Measurements from ENCODE around the gene ZBTB4.
A peak's percentile ranks its signal among the peaks of the same experiment; 100 is the strongest.
"Not testable (repeated sequence)": the region's sequence is repeated elsewhere in the genome, so short reads cannot be mapped to it uniquely, and the experiment has no call there.

ZBTB4 gene

DNA sequence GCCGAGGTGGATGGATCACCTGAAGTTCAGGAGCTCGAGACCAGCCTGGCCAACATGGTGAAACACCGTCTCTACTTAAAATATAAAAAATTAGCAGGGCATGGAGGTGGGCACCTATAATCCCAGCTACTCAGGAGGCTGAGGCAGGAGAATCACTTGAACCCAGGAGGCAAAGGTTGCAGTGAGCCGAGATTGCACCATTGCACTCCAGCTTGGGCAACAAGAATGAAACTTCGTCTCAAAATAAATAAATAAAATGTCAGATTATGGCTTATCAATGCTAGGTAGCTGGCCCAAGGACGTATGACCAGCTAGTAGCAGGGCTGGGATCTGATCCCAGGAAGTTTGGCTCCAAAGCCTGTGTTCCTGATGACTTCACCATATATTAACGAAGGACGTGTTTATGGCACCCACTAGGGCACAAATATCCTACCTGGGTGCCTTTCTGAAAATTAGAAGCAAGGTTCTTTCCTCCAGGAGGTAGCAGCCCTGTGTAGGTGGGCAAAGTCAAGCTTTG is 8.9 kb downstream of the ZBTB4 start:
- not testable (repeated sequence) for DNase-seq

DNA sequence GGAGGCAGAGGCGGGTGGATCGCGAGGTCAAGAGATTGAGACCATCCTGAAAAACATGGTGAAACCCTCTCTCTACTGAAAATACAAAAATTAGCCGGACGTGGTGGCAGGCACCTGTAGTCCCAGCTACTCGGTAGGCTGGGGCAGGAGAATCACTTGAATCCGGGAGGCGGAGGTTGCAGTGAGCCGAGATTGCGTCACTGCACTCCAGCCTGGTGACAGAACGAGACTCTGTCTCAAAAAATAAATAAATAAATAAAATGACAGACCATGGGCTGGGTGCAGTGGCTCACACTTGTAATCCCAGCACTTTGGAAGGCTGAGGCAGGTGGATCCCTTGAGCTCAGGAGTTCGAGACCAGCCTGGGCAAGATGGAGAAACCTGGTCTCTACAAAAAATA is 9.6 kb downstream of the ZBTB4 start:
- not testable (repeated sequence) for DNase-seq

DNA sequence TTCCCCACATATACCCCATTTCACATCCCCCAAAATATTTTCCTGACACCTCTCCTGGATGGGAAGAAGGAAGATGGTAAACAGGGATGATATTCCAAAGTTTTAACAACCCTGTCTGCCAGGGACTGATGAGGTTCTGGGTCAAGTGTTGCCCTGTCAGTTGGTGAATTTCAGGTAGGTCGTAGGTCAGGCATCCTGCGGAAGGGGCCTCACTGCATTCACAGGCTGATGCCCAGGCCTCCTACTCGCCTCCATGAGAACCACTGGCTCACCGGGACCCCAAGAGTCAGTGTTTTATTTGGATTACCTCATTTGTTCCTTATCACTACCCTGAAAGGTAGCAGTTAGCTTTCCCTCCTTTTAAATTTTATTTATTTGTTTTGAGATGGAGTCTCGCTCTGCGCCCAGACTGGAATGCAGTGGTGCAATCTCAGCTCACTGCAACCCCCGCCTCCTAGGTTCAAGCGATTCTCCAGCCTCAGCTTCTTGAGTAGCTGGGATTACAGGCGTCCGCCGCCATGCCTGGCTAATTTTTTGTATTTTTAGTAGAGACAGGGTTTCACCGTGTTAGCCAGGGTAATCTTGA is 10.5 kb downstream of the ZBTB4 start:
- no peak for DNase-seq

DNA sequence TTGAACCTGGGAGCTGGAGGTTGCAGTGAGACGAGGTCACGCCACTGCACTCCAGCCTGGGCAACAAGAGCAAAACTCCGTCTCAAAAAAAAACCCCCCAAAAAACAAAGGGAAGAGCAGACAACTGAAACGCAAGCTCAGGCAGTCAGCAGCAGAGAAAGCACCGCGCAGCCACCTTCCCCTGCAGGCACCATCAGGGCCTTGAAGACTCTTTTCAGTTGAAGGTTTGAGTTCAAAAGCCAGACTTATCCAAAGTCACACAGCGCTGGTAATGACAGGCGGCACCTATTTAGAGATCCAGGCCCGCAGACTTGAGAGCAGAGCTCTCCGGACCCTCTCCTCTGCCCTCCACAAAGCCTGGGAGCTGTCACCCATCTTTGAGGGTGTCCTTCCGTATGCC is 11.1 kb downstream of the ZBTB4 start:
- DNase-seq = no peak

DNA sequence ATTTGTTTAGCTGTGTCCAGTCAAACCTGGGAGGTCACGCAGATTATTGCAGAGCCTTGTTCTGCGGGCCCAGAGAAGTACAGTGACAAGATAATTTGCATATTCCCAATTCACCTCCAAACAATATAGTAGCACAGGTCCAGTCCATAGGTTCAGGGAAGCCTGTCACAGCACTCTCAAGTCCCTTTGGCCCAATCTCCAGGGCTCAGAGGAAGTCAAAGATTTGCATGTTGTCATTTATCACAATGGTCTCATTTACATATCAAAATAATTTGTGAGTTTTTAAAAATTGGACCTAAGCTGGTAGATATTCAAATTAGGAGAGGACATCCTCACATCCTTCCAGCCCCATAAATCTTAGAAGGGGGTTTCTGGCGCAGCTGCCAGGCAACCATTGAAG is 11.9 kb downstream of the ZBTB4 start:
- DNase-seq = no peak

DNA sequence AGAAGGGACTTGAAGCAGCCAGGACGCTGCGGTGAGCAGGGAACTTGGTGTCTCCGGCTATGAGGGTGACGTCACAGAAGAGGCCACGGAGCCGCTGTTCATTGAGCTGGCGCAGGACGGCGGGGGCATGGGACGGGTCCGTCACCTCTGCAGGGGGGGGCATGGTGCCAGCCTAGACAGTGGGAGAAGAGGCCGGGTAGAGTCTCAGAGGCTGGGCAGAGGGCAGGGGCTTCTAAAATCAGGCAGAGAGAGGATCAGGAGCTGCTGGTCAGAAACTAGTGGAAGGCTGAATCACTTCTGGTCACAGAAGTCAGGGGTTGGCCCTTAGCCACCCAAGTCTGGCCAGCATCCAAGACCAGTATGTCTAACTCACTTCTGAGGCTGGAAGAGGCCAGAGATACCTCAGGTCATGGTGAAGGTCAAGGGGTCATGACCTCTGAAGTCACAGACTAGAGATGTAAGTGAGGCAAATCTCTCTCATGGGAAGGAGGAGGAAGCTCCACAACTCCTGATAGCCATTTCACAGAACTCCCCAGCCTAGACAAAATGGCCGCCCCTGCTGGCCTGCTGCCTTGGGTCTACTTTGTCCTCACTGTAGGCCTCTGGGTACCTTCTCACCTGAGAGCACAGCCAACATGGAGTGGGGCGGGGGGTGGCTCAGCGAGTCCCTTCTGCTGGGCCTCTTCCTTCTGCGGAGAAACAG is 12.6 kb downstream of the ZBTB4 start:
- DNase-seq = no peak

DNA sequence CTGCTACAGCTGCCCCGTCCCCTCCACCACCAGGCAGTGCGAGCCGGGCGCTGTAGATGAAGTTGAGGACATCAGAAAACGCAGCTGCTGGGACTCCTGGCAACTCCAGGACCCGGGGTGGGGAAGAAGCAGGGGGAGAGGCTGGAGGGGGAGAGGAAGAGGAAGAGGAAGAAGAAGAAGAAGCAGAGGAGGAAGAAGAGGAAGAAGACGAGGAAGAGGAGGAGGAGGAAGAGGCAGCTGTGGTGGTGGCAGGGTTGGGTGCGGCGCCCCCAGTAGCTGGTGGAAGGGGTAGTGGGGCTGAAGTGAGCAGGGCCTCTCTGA is 13.2 kb downstream of the ZBTB4 start:
- no peak for DNase-seq

DNA sequence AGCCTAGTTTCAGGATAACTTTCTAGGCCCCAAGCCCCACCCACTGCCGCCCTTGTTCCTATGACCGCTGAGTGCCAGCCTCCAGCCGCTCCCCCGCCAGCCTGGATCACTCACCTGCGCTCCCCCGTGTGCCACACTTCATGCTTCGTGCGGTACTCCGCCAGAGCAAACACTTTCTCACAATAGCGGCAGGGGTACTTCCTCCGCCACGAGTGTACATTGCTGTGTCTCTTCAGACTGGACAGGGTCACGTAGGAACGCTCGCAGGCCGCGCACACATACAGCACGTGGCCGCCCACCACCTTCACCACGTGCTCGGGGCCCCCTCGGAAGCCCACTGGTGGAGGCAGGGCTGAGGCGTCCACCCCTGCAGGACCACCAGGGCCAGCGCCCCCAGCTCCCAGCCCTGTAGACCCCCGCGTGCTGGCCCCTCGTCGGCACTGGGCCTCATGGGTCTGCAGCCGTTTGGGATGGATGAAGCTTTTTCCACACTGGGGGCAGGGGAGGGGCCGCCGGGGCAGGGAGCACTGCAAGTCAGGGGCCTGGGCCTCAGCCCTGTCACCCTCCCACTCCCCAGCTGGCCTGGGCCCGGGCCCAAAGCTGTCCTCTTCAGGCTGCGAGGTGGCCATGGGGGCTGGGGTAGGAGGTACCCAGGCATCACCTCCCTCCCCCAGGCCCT is 13.7 kb downstream of the ZBTB4 start:
- DNase-seq = no peak

DNA sequence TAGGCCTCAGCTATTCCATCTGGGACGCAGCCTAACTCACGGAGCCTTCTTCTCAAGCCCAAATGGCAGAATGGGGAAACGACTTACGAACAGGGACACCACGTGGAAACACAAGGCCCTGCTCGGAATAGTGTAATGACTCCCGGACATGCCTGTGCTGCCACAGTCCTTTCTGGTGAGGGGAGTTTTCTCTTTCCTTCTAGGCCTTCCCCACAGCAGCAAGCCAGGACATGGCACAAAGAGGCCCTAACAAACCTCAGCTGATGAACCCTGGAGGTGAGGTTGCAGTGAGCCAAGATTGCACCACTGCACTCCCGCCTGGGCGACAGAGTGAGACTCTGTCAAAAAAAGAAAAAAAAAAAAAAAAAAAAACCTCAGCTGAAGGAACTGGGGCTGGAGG is 15.3 kb downstream of the ZBTB4 start:
- no peak for DNase-seq

DNA sequence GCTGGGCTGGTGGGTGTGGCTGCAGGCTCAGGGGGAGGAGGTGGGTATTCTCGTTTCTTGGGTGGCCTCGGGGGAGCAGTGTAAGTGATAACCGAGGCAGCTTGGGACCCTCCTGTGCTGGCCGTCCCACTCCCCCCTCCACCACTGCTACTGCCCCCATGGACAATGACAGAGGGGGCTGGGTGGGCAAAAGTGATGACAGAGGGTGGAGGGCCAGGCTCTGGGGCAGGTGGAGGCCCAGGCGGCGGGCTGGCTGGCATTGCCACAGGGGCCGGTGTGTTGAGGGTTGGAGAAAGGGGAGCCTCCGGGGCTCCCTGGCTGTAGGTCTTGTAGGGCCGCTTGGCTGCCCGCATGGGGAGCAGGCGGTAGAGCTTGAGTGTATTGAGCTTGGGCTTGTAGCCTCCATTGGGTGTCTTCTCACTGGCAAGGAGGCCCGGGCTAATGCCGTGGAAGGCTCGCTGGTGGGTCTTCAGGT is 16.0 kb downstream of the ZBTB4 start:
- DNase-seq = no peak

DNA sequence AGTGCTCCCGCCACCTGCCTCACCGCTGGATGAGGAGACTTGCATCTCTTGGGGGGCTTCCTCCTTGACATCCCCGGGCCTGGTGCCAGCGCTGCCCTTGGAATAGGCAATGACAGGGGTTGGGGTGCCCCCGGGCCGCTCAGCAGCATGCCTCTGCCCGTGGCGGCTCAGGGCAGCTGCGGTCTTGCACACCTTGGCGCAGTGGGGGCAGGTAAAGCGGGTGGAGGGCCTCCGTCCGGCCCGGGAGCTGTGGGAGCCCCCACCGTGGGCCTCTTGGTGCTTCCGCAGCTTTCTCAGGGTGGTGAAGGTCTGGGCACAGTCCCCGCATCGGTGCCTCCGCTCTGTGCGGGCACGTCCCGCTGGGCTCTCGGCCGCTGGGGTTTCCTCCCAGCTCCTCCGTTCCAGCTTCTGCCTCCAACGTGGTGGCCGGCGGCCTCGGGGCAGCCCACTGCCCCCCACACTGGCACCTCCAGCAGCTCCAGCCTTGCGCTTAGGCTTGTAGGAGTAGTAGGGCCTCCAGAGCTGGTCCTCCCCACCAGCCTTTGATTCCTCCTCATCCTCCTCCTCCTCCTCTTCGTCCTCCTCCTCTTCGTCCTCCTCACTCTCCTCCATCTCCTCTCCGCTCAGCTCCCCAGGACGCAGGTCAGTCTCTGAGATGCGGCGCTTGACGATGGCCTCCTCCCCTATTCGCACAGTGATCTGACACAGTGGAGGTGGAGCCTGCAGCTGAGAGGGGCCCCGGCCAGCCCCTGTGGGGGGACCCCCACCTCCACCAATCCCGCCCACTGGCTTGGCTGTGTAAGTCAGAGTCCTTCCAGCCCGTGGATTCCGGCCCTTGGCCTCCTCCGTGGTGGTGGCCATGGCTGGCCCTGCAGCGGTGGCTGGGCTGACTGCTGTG is 16.7 kb downstream of the ZBTB4 start:
- no peak for DNase-seq

DNA sequence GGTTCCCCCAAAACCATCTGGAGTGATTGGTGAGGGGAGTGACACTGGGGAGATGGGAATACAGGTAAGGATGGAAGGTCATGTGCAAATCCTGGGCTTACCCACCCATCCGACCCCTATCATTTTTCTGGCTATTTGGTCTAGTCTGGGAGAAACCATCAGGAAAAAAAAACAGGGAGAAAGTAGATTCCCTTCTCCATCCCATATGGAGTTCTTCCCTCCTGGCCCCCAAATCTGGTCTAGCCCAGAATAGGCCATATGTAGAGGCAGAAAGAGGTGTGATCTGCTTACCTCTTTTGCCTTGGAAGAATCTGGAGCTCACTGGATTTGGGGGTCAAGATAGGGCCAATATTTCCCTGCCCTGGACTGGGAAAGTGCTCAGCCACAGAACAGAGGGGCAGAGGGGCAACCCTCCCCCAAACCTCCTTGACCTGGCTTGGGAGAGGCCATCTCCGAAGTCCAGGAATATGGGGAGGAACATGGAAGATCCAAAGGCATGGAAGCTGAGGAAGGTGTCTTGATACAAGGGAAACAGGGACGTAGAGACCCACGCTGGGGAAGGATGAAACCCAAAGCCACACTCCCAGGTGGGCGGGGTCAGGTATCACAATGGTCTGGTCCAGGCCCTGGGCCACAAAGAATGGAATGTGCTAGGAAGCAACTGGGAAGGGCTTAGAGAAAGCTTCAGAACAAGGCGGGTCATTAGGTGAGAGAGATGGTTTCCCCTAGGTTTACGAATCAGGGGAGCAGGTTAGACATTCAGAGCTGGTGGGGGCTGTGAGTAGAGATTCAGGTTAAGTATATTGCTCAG is 18.4 kb downstream of the ZBTB4 start:
- no peak for DNase-seq

DNA sequence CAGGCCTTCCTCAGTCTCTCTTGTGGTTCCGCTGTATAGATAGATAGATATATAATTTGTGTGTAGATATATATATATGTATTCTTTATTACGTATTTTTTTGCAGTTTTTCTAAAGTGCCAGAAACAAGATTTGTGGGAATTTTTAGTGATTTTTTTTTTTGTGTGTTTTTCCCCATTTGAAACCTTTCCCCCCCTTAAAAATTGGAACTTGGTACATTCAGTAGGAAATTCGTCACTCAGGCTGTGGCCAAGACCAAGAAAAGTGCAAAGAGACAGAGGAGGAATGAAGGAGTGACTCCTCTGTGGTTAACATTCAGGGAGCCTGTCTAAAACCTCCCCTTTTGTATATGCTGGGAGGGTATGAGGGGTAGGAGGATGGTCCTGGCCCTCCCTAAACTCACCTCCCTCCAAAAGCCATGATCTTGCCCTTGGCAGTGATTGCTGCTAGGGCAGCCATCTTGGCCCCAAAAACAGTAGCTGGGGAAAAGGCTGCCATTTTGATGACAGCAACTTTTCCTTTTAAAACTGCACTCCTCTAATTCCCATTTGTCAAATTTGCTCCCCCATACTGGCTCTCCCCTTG is 19.4 kb downstream of the ZBTB4 start:
- DNase-seq = no peak

DNA sequence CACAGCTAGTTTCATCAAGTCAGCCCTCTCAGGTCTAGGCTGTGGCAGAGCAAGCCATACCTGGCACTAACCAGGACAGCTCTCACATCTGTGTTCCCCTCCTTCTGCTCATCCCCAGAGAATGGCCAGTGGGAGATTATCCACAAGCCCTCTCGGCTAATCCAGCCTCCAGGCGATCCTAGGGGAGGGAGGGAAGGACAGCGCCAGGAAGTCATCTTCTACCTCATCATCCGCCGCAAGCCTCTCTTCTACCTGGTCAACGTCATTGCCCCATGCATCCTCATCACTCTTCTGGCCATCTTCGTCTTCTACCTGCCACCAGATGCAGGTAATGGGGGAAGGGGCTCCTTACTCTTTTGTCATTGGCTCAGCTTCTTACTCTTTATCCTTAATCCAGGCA is 31.0 kb downstream of the ZBTB4 start:
- no peak for DNase-seq

DNA sequence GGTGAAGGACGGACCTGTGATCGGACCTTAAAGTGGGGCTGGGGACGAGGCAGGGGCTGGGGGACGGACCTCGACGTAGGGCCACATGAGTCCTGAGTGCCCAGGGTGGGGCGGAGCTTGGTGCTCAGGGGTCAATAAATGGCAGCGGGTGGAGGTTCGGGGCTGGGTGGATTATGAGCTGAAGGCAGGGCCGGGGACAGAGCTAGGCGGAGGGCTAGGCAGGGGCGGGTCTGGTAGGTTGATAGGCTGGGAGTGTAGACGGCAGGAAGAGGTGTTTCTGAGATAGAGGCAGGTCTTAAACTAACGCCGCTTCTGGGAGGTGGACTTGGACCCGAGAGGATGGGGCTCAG is 33.8 kb downstream of the ZBTB4 start:
- DNase-seq = peak; percentile 41

DNA sequence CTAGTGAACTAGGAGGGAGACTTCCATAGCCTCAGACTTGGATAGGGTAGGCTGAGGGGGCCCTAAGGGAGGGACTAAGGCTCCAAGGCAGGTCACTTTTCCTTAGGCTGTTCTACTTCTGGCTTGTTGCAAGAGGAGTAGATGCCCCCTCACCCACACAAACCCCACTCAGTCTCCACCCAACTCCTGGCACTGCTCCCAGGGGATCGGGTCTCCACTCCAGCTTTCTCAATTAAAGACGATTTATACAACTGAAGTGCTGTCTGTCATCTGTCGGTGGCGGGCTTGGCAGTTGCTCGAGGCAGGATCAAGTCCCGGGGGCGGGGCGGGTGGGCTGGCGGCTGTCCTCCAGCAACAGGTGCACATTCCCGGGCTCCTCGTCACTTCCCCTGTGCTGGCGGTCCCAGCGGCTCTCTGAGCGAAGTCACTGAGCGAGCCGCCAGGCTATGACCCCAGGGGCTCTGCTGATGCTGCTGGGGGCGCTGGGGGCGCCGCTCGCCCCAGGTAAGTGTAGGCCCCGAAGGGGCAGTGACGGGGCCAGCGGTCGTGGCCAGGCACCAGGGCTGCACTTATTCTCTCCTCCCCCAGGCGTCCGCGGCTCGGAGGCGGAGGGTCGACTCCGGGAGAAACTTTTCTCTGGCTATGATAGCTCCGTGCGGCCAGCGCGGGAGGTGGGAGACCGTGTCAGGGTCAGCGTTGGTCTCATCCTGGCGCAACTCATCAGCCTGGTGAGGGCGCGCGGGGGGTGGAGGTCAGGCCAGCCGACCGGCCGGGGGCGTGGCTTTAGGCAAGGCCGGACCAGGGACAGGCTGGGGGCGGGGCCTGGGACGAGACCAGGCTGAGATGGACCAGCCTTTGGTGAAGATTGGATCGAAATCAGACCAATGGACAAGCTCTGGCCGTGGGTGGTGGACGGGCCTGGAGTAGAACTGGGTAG is 34.5 kb downstream of the ZBTB4 start, which contains the start of gene CHRNB1:
Gene CHRNB1 (plus strand): TSS at position 380 of the 937 bp plus-strand sequence. CDS start 67 bp downstream, at position 447.
- no peak for DNase-seq

DNA sequence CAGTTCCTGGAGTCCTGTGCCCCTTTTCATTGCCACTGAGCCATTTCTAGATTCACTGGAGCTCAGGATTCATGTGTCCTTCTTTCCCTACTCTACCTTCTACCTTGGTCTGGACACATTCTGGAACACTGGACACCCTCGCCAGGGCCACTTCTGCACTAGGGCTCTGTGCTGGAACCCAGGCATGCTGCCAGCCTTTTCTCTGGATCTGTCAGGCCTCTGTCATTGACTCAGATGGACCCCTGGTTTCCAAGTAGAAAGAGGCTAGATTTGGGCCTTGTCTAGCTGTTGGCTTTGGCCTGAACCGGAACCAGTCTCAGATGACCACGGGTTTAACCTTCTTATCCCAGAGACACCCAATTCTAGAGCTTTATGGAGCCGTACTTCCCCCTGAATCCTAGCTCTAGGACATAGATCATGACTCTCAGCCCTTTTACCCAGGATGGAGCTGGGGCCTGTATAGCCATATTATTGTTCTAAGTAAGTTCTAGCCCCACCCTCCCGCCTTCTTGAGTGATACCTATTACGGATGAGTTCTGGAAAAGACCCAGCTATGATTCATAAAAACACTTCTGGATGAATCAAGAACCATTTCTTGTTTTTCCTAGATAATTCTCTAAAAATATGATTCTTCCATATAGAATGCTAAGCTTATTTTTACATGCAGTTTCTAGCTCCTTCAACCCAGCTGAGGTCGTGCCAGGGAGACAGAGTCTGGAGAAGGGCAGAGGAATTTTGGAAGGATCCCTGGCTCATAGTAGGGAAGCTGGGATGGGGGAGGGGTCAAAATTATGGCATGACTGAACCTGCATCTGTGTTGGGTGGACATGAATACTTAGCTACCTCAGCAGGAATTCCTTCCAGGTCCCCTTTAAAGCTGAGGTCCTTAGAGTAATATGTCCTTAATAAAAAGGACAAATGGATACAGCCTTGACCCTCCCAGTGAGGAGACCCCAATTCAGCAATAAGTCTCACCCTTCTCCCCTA is 35.6 kb downstream of the ZBTB4 start:
- DNase-seq = no peak

DNA sequence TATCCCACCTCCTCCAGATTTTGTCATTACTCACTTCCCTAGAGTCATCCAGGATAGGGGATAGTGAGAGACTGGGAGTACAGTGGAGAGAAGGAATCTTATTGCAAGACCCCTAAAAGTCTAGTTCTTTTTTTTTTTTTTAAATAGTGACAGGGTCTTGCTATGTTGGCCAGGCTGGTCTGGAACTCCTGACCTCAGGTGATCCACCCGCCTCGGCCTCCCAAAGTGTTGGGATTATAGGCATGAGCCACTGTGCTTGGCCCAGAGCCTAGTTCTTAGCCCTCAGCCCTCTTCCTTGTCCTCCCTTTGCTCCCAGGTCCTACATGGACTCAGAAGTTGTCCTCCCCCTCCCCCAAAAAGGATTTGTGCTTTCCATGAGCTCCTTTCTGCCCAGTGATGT is 37.3 kb downstream of the ZBTB4 start:
- DNase-seq = no peak

DNA sequence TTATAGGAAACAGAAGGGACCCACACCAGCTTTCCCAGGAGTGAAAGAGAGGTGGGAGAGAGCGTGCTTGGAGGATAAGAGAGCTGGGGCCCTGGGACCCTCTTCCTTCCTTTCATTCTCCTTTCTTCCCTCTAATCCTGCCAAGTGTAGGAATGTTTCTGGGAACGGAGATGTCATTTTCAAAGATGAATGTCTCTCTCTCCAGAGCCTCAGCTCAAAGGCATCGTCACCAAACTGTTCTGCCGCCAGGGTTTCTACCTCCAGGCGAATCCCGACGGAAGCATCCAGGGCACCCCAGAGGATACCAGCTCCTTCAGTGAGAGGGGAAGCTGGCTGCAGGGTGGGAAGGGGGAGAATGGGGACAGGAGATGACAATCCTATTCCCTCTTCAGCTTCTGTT is 38.2 kb downstream of the ZBTB4 start:
- DNase-seq = no peak
